Measurements from ENCODE around the gene TMEM14A.
"Not testable (repeated sequence)": the region's sequence is repeated elsewhere in the genome, so short reads cannot be mapped to it uniquely, and the experiment has no call there.

Gene TMEM14A

GRCh38 chr6:52689857-52690256 is 18.9 kb downstream of the TMEM14A start:
- in situ Hi-C loops (cut with MboI; ENCODE audit: low sequenced_read_pairs), result no loop called here

GRCh38 chr6:52691718-52692117 is 20.8 kb downstream of the TMEM14A start:
- in situ Hi-C loops (cut with MboI; ENCODE audit: low sequenced_read_pairs), result no loop called here

GRCh38 chr6:52693773-52694172 is 22.9 kb downstream of the TMEM14A start:
- in situ Hi-C loops (cut with MboI; ENCODE audit: low sequenced_read_pairs), result no loop called here

GRCh38 chr6:52694404-52694803 is 23.5 kb downstream of the TMEM14A start:
- in situ Hi-C loops (cut with MboI; ENCODE audit: low sequenced_read_pairs), result no loop called here

GRCh38 chr6:52696418-52696817 is 25.5 kb downstream of the TMEM14A start:
- in situ Hi-C loops (cut with MboI; ENCODE audit: low sequenced_read_pairs), result no loop called here

- in situ Hi-C loops (cut with MboI; ENCODE audit: low sequenced_read_pairs), result no loop called here
These were observed 27.0 kb downstream of the TMEM14A start for GRCh38 chr6:52697903-52698302.

GRCh38 chr6:52704060-52704459 is 33.1 kb downstream of the TMEM14A start:
- in situ Hi-C loops (cut with MboI; ENCODE audit: low sequenced_read_pairs), result no loop called here

- in situ Hi-C loops (cut with MboI; ENCODE audit: low sequenced_read_pairs), result not testable (repeated sequence)
These were observed 34.0 kb downstream of the TMEM14A start for GRCh38 chr6:52704781-52705502.

GRCh38 chr6:52706001-52706400 is 35.1 kb downstream of the TMEM14A start:
- in situ Hi-C loops (cut with MboI; ENCODE audit: low sequenced_read_pairs), result no loop called here

GRCh38 chr6:52707963-52708680 is 37.2 kb downstream of the TMEM14A start:
- in situ Hi-C loops (cut with MboI; ENCODE audit: low sequenced_read_pairs), result no loop called here

- in situ Hi-C loops (cut with MboI; ENCODE audit: low sequenced_read_pairs), result no loop called here
These were observed 41.2 kb downstream of the TMEM14A start for GRCh38 chr6:52712136-52712535.

GRCh38 chr6:52714761-52715160 is 43.8 kb downstream of the TMEM14A start:
- in situ Hi-C loops (cut with MboI; ENCODE audit: low sequenced_read_pairs), result not testable (repeated sequence)

GRCh38 chr6:52718550-52718949 is 47.6 kb downstream of the TMEM14A start:
- in situ Hi-C loops (cut with MboI; ENCODE audit: low sequenced_read_pairs), result no loop called here

- in situ Hi-C loops (cut with MboI; ENCODE audit: low sequenced_read_pairs), result no loop called here
These were observed 49.4 kb downstream of the TMEM14A start for GRCh38 chr6:52720321-52720720.

- in situ Hi-C loops (cut with MboI; ENCODE audit: low sequenced_read_pairs), result no loop called here
These were observed 53.1 kb downstream of the TMEM14A start for GRCh38 chr6:52724042-52724405.

GRCh38 chr6:52724406-52725121 is 53.7 kb downstream of the TMEM14A start:
- in situ Hi-C loops (cut with MboI; ENCODE audit: low sequenced_read_pairs), result no loop called here

GRCh38 chr6:52725143-52725534 is 54.2 kb downstream of the TMEM14A start:
- in situ Hi-C loops (cut with MboI; ENCODE audit: low sequenced_read_pairs), result no loop called here

GRCh38 chr6:52725535-52726192 is 54.8 kb downstream of the TMEM14A start:
- in situ Hi-C loops (cut with MboI; ENCODE audit: low sequenced_read_pairs), result no loop called here

- in situ Hi-C loops (cut with MboI; ENCODE audit: low sequenced_read_pairs), result no loop called here
These were observed 55.3 kb downstream of the TMEM14A start for GRCh38 chr6:52726193-52726542.

GRCh38 chr6:52726741-52727535 is 56.0 kb downstream of the TMEM14A start:
- in situ Hi-C loops (cut with MboI; ENCODE audit: low sequenced_read_pairs), result no loop called here

- in situ Hi-C loops (cut with MboI; ENCODE audit: low sequenced_read_pairs), result no loop called here
These were observed 57.0 kb downstream of the TMEM14A start for GRCh38 chr6:52727908-52728307.
